Tibial nerve (tissue), 4 donors: ENCODE data around the gene ITPKB. TPM values are rescaled to one million over a fixed set of nuclear protein-coding genes. Genes with fewer than 3 reads are reported as not detected.
A peak's percentile ranks its signal among the peaks of the same experiment; 100 is the strongest.

ENCODE experiments used
- DNase-seq, 2 donors: peaks; one replicate each; pipeline ENCODE4 v3.0.0-alpha.2; 2019; ENCODE audit warnings: low spot score in 2 of 2
- H3K27ac ChIP-seq, 4 donors: fragments of 200-600 bp; sonication (generic) in 3 of 4; one replicate each; pipeline ENCODE4 v1.5.1; 2017 to 2019; ENCODE audit warnings: mild to moderate bottlenecking in 1 of 4
- H3K27me3 ChIP-seq, 2 donors: fragments of 200-600 bp; sonication (generic) in 1 of 2; one replicate each; pipeline versions ENCODE4 v1.5.1 to v1.6.0; 2017 to 2019
- H3K36me3 ChIP-seq, 3 donors: fragments of 200-600 bp; sonication (generic); one replicate each; pipeline ENCODE4 v1.5.1; 2018 to 2019
- H3K4me1 ChIP-seq, 4 donors: fragments of 200-600 bp; sonication (generic) in 3 of 4; one replicate each; pipeline ENCODE4 v1.5.1; 2017 to 2019
- H3K4me3 ChIP-seq, 4 donors: fragments of 200-600 bp; sonication (generic) in 3 of 4; one replicate each; pipeline ENCODE4 v1.5.1; 2017 to 2019; ENCODE audit warnings: mild to moderate bottlenecking in 1 of 4, moderate library complexity in 1 of 4
- H3K9me3 ChIP-seq, 4 donors: fragments of 200-600 bp; sonication (generic) in 3 of 4; one replicate each; pipeline ENCODE4 v1.5.1; 2017 to 2019
- CTCF ChIP-seq, 5 experiments: fragments of 200-600 bp in 3 of 5; fragments of 450-650 bp in 2 of 5; sonication (generic) in 3 of 5; IDR thresholded peaks; one replicate each; pipeline ENCODE4 v1.5.1; 2016 to 2019; ENCODE audit warnings: antibody characterized with exemption in 5 of 5, mild to moderate bottlenecking in 3 of 5, moderate library complexity in 2 of 5
- EP300 ChIP-seq, 2 donors: sonication (generic); formaldehyde crosslinking; IDR thresholded peaks; one replicate each; pipeline ENCODE4 v1.6.1; 2017; ENCODE audit warnings: antibody characterized with exemption in 2 of 2, mild to moderate bottlenecking in 1 of 2
- POLR2A ChIP-seq, 2 donors: fragments of 450-650 bp; IDR thresholded peaks; one replicate each; pipeline ENCODE4 v1.6.1; 2017; ENCODE audit warnings: antibody characterized with exemption in 2 of 2, mild to moderate bottlenecking in 2 of 2, moderate library complexity in 2 of 2
- WGBS, 2 donors: methylation state at CpG; one replicate each; pipeline ENCODE4 v1.1.5; 2018; 5-methylcytosine and 5-hydroxymethylcytosine counted together
- total RNA-seq, 4 donors: library from RNA; depleted of rRNA; stranded (reverse); fragments of >200 nt; gene quantifications; one replicate each; pipeline ENCODE4 v1.1.0, GENCODE V29; 2016

ITPKB gene
- total RNA-seq, 4 donors from 2014 or later = 49.2 to 82.0 (median 52.7) TPM

GRCh38 chr1:226712742-226713419 is 26.2 kb downstream of the ITPKB start:
- Histone ChIP-seq H3K4me1 (peaks cover 0 to 81% (median 40%) of the 10 kb centered on the region in 4 donors), H3K27ac (peak overlapping the region in 2 of 4 donors; percentile 33 to 62), H3K27me3 (no peaks in the 10 kb centered on the region), H3K36me3 (no peaks in the 10 kb centered on the region), H3K4me3 (no peak overlapping the region), H3K9me3 (peaks cover 0 to 4% (median 0%) of the 10 kb centered on the region in 4 donors)
- 56 to 58% methylated on average over 19 of the region's 19 CpGs for WGBS, 2 donors
- no peak for DNase-seq
- no peak for TF ChIP-seq EP300 (IDR thresholded peaks at IDR 0.05)
- TF ChIP-seq POLR2A (IDR thresholded peaks at IDR 0.05) = no peak
- no peak for TF ChIP-seq CTCF (IDR thresholded peaks at IDR 0.05)

- Histone ChIP-seq H3K4me1 (peaks cover 0 to 78% (median 33%) of the 10 kb centered on the region in 4 donors), H3K9me3 (peaks cover 0 to 4% (median 0%) of the 10 kb centered on the region in 4 donors), H3K4me3 (no peak overlapping the region), H3K27ac (peak overlapping the region in 3 of 4 donors; percentile 17 to 62 (median 33)), H3K36me3 (no peaks in the 10 kb centered on the region), H3K27me3 (no peaks in the 10 kb centered on the region)
- TF ChIP-seq EP300 (IDR thresholded peaks at IDR 0.05) = no peak
- no peak for TF ChIP-seq CTCF (IDR thresholded peaks at IDR 0.05)
- no peak for TF ChIP-seq POLR2A (IDR thresholded peaks at IDR 0.05)
- no peak for DNase-seq
- WGBS, 2 donors = 66 to 70% methylated on average over 14 to 20 of the region's 21 CpGs
Observed at GRCh38 chr1:226711976-226712741, 26.9 kb downstream of the ITPKB start.

GRCh38 chr1:226710501-226710900 is 28.6 kb downstream of the ITPKB start:
- no peaks in the 10 kb centered on the region for H3K27me3 ChIP-seq
- TF ChIP-seq CTCF (IDR thresholded peaks at IDR 0.05) (no peak), EP300 (IDR thresholded peaks at IDR 0.05) (no peak)
- peak overlapping the region in 2 of 4 donors; percentile 28 to 82 for H3K27ac ChIP-seq
- no peaks in the 10 kb centered on the region for H3K36me3 ChIP-seq
- H3K4me1 ChIP-seq = peaks cover 0 to 74% (median 24%) of the 10 kb centered on the region in 4 donors
- H3K4me3 ChIP-seq = no peak overlapping the region
- 90 to 93% methylated on average over 6 of the region's 6 CpGs for WGBS, 2 donors
- DNase-seq = no peak
- peaks cover 0 to 4% (median 0%) of the 10 kb centered on the region in 4 donors for H3K9me3 ChIP-seq

- WGBS, 2 donors = 83 to 87% methylated on average over 4 of the region's 4 CpGs
- Histone ChIP-seq H3K4me3 (no peak overlapping the region), H3K27me3 (no peaks in the 10 kb centered on the region), H3K27ac (peak overlapping the region in 3 of 4 donors; percentile 28 to 82 (median 59)), H3K36me3 (no peaks in the 10 kb centered on the region), H3K4me1 (peaks cover 0 to 74% (median 24%) of the 10 kb centered on the region in 4 donors), H3K9me3 (peaks cover 0 to 4% (median 0%) of the 10 kb centered on the region in 4 donors)
- no peak for DNase-seq
- TF ChIP-seq CTCF (IDR thresholded peaks at IDR 0.05) (no peak), POLR2A (IDR thresholded peaks at IDR 0.05) (no peak), EP300 (IDR thresholded peaks at IDR 0.05) (no peak)
Observed at GRCh38 chr1:226709953-226710352, 29.1 kb downstream of the ITPKB start.

GRCh38 chr1:226708967-226709396 is 30.1 kb downstream of the ITPKB start:
- Histone ChIP-seq H3K4me1 (peaks cover 0 to 77% (median 25%) of the 10 kb centered on the region in 4 donors), H3K27ac (peak overlapping the region; percentile 50 to 82 (median 69))

More at GRCh38 chr1:226708967-226709396, 30.1 kb downstream of the ITPKB start:
- no peak for DNase-seq
- Histone ChIP-seq H3K27me3 (no peaks in the 10 kb centered on the region), H3K9me3 (no peaks in the 10 kb centered on the region), H3K36me3 (no peaks in the 10 kb centered on the region), H3K4me3 (no peak overlapping the region)
- TF ChIP-seq EP300 (IDR thresholded peaks at IDR 0.05) (no peak), CTCF (IDR thresholded peaks at IDR 0.05) (no peak), POLR2A (IDR thresholded peaks at IDR 0.05) (no peak)
- WGBS, 2 donors = 30 to 46% methylated on average over 5 of the region's 5 CpGs
